Neural cell (in vitro differentiated cells): Measurements from ENCODE around the gene ASCL5.

Experiments
- EP300 ChIP-seq: fragments of 450-650 bp; conservative IDR thresholded peaks from 2 replicates; pipeline ENCODE4 v1.6.1; 2014; ENCODE audit warnings: antibody characterized with exemption, mild to moderate bottlenecking, moderate library complexity; ENCODE audit not compliant: poor library complexity, severe bottlenecking
- EZH2 ChIP-seq: fragments of 200-600, 300-800 bp; shearing (Covaris generic), sonication (generic); IDR thresholded peaks from 2 replicates; pipeline ENCODE4 v1.6.1; 2014; ENCODE audit warnings: antibody characterized with exemption, low read length, borderline replicate concordance, mild to moderate bottlenecking; ENCODE audit not compliant: insufficient read depth, poor library complexity, severe bottlenecking
- POLR2AphosphoS5 ChIP-seq: IDR thresholded peaks from 2 replicates; pipeline ENCODE4 v1.6.1; 2012
- RAD21 ChIP-seq: fragments of 450-650 bp; conservative IDR thresholded peaks from 2 replicates; pipeline ENCODE4 v1.6.1; 2014; ENCODE audit warnings: antibody characterized with exemption, mild to moderate bottlenecking, moderate library complexity
- REST ChIP-seq: IDR thresholded peaks from 2 replicates; pipeline ENCODE4 v1.6.1; 2012; ENCODE audit warnings: borderline replicate concordance
- SMC3 ChIP-seq: fragments of 450-650 bp; conservative IDR thresholded peaks from 2 replicates; pipeline ENCODE4 v1.6.1; 2014; ENCODE audit warnings: antibody characterized with exemption, mild to moderate bottlenecking, moderate library complexity; ENCODE audit not compliant: poor library complexity
- TAF1 ChIP-seq: IDR thresholded peaks from 2 replicates; pipeline ENCODE4 v1.6.1; 2012; ENCODE audit warnings: low read depth
- TF ChIP-seq, protein P1 (sequence below): fragments of 450-650 bp; IDR thresholded peaks from 2 replicates; pipeline ENCODE4 v1.5.1; 2014; ENCODE audit warnings: antibody characterized with exemption, mild to moderate bottlenecking, moderate library complexity; ENCODE audit not compliant: poor library complexity, severe bottlenecking

- no peak for TF ChIP-seq EZH2
- TF ChIP-seq POLR2AphosphoS5 = no peak
- TF ChIP-seq, protein P1, sequence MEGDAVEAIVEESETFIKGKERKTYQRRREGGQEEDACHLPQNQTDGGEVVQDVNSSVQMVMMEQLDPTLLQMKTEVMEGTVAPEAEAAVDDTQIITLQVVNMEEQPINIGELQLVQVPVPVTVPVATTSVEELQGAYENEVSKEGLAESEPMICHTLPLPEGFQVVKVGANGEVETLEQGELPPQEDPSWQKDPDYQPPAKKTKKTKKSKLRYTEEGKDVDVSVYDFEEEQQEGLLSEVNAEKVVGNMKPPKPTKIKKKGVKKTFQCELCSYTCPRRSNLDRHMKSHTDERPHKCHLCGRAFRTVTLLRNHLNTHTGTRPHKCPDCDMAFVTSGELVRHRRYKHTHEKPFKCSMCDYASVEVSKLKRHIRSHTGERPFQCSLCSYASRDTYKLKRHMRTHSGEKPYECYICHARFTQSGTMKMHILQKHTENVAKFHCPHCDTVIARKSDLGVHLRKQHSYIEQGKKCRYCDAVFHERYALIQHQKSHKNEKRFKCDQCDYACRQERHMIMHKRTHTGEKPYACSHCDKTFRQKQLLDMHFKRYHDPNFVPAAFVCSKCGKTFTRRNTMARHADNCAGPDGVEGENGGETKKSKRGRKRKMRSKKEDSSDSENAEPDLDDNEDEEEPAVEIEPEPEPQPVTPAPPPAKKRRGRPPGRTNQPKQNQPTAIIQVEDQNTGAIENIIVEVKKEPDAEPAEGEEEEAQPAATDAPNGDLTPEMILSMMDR = no peak
- TF ChIP-seq TAF1 = no peak
- TF ChIP-seq RAD21 = no peak
- no peak for TF ChIP-seq SMC3
- no peak for TF ChIP-seq REST
- TF ChIP-seq EP300 = no peak
These were observed 13.9 kb upstream of the ASCL5 start for GRCh38 chr1:201140941-201141260.
